NCI-H446 (cell line): ENCODE results near the gene BRD3.
A peak's percentile ranks its signal among the peaks of the same experiment; 100 is the strongest.

ENCODE experiments used
- DNase-seq, 2 experiments: peaks; one replicate each; lab custom pipeline; 2025; lab: John Stamatoyannopoulos, UW

Gene BRD3

DNA sequence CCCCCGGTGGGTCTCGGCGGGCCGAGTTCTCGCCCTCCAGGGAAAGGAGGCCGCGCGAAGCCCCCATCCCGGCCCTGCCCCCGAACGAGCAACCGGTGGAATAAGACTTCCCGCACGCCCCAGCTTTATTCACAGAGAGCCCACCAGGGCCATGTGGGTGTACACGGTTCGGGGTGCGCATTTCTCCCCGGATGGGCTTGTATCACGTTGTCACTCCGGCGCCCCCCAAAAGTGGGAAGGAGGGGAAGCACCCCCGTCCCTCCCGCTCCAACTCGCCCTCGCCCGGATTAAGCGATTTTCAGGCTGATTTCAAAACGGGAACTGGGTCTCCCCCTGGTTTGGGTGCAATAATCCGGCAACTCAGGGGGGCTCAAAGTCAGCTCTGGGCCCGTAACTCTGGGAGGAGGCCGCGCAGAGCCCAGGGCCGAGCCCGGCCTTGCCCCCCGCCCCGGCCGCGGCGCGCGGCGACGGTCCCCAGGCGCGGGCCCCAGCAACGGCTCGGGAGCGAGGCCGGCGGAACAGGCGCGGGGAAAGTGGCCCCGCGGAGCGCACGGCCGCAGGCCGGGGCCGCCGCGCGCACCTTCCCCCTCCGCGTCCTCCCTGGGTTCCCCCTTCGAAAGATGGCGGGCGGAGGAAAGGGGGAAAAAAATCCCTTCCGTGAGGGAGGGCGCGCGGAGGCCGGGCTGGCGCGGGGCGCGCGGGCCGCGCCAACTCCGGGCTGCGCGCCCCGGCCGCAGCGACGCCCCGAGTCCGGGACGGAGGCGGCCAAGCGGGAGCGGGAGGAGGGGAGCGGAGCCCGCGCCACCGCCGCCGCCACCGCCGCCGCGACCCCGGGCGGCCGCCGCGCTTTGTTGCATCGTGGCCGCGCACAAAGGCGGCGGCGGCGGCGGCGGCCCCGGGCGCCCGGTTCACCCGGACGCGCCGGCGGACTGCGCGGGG, 644 bp downstream of the BRD3 start:
- DNase-seq = peak in 1 of 2 experiments; percentile 22

DNA sequence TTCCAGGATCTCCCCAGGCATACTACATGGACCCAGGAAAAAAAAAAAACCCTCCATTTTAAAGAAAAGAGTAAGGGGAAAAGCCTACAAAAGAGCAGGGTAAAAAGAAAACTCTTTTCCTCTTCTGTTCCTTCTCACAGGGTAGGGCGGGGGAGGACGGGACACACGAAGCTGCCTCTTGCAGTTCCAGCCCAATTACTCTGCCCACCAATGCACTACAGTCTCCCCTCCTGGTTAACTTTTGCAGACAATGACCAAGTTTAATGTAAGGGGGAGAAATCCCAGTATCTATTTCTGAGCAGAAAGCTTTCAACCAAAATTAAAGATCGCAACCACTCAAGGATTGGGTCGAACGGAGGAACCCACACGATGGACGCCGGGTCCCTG, 1.3 kb downstream of the BRD3 start:
- no peak for DNase-seq

DNA sequence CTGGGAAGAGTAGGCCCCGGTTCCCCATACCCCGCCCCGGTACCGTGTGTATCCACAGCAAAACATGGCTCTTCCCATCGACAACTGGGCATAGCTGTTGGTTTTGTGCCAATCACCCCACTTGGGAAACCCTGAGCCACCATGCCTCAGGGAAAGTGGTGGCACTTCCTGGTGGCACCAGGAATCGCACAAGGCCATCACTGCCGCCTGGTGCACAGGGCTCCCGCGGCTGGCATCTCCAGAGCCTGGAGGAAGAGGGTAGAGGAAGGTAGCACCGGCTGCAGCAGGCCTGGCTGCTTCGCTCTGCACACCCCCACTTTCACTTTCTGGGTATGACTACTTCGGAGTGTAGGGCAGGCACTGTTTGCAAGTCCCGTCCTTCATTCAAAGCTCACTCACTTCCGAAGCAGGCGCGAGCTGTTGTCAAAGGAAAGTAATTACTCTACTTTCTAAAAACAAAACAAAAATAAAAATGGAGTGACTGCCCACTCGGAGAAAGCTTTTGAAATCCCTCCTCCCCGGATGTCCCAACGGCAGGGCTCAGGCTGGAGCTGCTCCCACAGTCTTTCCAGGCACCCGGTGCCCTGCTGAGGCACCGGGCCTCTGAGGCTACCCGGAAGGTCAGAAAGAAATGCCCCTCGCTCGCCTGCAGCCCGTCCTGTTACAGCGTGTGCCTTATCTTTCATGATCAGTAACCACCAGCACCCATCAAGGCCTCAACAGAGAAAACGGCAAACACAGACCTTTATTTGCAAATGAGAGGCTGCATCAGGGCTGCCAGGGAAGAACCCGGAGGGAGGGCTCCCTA, 2.0 kb downstream of the BRD3 start:
- DNase-seq = no peak

DNA sequence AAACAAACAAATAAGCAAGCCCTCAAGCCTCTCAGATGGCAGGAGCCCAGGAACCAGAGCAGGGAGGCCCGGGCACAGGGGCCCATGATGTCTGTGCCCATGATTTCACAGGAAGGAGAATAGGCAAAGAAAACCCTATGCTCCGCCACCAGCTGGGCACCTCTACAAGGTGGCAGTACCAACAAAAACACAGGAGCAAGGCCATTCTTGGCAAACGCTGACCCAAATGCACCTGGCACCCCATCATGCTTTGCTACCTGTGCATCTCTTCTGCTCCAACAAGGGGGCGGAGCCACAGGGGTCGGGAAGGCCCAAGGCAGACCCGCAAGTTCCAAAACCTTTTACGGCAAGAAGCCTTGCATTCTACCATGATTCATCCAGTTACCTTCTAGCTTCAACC, 3.1 kb downstream of the BRD3 start:
- no peak for DNase-seq

DNA sequence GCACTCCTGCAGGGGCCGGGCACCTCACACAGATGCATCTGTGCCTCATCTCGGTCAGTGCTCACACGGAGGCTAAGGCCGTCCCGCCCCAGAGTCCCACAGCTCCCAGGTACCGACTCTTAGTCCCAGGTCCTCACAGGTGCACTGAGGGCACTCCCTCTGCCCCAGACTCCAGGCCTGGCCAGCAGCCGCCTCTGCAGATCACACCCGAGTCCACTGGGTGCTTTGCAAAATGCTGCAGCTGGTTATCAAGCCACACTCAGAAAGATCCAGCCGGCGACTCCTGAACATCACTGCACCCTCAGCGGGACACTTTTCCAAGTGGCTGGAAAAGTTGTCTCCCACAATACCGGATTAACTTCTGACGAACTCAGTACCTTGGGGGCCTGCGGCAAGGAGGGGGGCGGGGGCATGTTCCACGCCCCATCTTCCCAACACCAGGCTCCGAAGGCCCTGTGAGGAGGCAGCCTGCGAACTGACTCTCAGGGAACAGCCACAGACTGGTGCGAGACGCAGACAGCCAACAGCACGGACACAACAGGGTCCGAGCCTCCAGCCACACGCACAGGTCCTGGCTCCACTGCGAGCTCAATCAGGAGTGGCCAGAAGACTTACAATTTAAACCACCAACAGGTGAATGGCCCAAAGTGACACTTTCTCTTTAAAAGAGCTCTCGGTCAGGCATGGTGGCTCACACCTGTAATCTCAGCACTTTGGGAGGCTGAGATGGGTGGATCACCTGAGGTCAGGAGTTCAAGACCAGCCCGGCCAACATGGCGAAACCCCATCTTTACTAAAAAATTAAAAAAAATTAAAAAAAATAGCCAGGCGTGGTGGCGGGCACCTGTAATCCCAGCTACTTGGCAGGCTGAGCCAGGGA, 4.0 kb downstream of the BRD3 start:
- no peak for DNase-seq

DNA sequence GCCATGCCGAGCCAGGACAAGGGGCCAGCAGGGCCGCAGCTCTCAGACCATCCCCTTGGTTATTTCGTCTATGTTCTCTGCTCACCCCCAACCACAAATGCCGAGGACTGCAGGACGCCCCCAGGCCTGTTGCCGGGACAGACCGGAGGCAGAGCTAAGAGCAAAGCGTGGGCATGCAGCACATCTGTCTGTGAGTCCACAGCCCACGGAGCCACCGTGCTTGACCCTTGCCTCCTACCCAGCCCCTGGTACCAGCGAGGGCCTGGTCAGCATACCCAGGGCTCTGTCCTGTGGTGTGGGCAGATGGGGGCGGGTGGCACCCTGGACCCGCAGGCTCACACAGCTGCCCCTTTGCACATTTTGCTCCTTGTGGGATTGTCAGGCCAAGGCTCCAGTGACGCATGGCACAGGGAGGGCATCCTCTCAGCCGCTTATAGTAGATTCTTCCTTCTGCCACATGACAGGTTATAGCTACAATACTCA, 4.7 kb downstream of the BRD3 start:
- no peak for DNase-seq

DNA sequence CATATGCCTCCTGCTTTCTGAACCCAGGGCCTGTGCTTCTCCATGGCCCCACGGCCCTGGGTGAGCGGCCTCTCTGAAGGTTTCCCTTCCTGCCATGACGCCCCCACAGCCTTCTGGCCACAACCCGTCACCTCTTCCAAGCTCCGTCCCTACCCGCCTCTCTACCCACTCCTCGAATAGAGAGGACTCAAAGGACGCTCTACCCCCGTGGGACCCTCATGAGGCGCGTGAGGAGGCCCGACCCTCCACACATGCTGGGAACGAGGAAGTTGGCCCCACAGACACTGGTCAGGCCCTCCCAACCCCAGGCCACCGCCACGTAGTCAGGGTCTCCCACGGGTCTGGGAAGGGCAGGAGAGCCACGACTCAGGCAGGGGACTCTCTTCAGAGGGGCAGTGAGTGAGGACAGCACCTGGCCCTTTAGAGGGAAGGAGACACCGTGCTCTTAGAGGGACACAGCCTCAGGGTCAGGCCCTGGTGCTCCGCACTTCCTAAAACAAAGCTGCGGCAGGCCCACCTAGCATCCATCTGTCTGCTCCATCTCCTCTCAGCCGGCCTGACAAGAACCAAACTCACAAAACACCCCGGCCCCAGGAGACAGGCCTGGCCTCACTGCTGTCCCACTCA, 5.3 kb downstream of the BRD3 start:
- DNase-seq = no peak

DNA sequence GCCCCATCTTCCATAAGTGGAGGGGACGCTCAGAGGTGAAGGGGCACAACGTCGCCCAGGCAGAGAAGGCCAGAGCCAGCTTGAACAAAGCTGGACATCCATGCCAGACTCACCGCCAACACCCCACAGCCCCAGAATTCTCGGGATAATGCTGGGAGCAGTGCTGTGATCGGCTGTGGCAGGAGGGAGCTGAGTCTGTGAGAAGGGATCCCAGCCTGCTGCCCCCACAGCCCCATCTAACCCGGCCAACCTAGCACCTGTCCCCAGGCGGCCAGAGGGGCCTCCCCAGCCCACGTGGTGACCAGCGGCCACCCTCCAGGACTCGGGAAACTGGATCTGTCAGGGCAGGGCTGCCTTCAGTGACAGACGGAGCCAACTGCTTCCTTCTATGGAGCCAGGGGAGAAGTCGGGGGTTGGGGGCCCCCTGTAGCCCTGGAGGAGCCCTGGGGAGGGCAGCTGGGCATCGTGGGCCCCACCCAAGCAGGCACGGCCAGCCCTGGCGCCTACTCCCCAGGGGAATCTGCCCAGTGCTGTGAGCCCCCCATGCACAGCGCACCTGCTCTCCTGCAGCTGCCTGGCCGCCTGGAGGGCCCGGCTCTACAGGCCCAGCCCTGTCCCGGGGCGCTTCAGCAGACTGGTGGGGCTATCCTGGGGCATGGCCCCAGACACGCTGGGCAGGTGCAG, 6.0 kb downstream of the BRD3 start:
- DNase-seq = no peak

DNA sequence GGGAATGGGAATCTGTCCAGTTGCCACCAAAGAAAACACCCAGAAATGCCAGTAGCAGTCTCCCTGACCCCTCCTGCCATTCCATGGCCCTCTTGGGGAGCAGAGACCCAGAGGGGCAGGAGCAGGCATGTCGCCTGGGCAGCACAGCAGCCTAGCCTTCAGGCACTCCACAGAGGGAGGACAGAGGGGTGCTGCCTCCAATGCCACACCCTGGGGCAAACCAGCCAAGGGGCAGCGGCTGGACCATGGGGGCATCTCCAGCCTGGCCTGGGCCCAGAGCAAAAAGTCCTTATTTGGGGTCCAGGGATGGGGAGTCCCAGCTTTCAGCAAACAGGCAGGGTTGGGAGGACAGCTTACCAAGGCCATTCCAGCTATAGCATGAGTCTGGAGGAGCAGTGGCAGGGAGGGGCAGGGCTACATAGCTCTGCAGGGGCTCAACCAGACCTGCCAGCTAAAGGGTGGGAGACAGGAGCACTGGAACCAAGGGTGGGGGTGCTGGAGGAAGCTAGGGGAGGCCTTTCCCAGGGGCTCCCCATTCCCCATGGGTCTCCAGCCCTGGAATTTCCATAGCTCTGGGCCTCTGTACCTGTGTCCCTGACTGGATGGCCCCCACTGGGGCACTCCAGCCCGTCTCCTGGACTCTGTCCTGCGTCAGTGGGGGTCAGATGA, 6.7 kb downstream of the BRD3 start:
- DNase-seq = no peak

DNA sequence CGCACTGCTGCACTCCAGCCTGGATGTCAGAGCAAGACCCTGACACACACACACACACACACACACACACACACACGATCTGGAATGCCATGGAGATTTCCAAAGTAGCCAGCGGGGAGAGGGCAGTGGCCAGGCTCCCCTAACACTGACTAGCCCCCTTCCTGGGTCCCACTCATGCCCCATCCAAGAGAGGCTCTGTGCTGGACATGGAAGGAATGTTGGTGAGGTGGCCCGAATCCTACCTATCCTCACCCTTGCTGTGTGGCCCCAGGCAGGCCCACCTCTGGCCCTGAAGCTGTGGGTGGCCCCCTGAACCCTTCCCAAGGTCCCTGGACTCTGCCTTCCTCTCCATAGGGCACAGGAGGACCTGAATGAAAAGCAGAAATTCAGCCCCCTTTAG, 7.3 kb downstream of the BRD3 start:
- DNase-seq = no peak

DNA sequence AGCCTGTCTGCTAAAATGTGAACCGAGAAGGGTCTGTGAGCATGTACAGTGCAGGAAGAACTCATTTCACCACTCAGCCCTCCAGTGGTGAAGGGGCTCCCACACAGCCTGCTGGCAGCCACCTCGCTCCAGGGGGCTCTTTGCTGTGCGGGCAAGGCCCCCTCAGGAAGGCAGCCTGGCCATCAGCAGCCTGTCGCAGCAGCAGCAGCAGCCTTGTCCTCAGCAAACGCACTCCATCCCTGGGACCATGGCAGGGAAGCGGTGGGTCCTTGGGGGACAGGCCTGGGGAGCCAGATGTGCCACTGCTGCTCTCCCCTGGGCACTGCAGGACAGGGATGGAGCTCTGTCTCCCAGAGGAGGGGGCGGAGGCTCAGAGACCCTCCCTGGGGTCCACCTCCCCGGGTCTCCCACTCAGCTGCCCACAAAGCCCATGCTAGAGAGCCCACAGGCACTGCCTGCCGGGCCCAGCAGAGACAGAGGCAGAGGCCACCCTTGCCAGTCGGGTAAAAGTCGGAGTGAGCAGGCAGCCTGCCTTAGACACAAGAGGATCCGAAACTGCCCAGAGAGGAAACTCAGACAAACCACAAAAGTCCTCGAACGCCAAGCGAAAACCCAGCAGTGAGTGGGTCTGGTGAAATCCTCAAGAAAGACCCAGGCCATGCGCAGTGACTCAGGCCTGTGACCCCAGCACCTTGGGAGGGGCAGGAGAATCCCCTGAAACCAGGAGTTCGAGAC, 8.0 kb downstream of the BRD3 start:
- DNase-seq = no peak

DNA sequence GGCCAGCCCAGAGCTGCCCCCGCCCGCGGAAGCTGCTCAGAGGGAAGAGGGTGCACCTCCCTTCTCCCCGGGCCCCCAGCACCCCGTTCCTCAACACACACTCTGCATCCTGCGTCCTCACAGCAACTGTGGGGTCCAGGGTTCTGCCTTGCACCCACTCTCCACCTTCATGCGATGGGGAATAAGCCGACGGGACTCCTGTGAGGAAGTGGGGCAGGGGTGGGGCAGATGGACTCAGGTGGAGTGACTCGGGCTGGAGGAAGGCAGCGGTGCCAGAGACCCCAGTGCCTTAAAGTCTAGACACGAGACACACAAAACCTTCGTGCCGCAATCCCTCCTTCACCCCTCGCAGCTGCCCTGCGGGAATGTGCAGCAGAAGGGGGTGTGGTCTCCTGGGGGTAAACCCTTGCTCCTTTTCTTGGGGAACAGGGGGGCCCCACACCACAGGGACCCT, 8.6 kb downstream of the BRD3 start:
- DNase-seq = no peak

DNA sequence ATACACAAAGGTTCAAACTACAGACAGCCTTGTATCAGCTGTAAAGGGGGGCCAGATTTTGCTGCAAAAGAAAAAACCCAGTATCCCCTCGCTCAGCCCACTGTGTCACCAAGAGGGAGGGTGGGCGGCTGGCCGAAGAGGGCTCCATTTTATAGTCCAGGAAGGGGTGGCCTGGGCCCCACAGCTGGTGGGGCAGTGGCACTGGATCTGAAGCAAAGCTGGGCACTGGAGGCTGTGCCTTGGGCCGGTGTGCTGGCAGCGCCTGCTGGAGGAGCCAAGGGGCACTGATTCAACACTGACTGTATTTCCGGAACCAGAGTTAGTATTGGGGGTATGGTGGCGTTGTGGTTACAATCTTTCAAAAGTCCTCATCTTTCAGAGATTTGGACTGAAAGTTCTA, 9.1 kb downstream of the BRD3 start:
- no peak for DNase-seq

DNA sequence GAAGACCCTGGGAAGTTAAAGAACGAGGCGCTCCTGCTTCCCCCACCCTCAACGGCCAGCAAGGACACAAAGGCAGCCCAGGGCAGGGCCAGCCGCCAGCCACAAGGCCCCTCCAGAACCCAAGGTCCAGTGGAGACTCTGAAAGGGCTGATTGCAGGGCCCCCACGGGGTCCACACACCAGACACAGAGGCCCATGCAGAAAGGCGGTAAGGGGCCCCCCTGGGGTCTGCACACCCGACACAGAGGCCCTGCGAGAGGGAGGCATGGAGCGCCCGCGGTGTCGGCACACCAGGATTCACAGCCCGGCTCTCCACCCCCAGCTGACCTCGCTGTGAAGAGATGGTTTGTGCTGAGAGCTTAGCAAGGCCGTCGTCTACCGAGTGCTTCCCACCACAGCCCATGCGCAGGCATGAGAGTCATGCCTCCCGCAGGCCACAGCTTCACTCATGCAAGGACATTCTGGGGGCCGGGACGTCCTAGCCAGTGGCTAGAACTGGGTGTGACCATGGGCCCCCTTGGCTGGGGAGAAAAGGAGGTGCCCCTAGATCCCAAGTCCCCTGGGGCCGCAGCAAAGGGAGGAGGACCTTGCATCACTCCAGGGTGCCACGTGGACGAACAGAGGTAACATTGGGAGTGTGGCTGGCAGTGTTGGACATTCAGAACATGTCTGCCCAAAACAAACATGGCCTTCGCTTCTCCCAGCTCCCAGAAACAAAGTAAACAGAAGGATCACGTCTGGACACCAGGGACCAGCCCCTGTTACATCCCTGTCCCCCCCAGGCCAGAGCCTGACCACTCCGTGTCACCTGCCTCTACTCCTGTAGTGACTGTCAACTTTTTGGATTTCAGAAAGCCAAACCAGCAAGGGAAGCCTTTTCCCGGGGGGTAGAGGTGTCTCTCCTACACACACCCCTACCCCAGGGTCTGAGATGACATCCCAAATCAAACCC, 9.8 kb downstream of the BRD3 start:
- no peak for DNase-seq

DNA sequence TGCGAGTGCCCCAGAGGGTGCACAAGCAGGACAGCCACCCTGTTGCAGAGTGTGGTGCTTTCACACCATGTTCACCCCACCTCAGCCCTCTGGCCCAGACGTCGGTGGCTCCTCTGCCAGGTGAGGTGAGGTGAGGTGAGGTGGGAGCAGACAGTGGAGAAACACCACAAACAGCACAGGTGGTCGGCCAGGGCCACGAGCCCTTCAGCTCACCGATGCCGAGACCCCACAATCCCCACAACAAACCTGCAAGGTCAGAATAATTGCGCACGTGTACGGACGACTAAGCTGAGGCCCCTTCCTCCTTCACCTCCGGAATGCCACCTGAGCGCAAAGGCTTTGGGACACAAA, 10.5 kb downstream of the BRD3 start:
- DNase-seq = no peak

DNA sequence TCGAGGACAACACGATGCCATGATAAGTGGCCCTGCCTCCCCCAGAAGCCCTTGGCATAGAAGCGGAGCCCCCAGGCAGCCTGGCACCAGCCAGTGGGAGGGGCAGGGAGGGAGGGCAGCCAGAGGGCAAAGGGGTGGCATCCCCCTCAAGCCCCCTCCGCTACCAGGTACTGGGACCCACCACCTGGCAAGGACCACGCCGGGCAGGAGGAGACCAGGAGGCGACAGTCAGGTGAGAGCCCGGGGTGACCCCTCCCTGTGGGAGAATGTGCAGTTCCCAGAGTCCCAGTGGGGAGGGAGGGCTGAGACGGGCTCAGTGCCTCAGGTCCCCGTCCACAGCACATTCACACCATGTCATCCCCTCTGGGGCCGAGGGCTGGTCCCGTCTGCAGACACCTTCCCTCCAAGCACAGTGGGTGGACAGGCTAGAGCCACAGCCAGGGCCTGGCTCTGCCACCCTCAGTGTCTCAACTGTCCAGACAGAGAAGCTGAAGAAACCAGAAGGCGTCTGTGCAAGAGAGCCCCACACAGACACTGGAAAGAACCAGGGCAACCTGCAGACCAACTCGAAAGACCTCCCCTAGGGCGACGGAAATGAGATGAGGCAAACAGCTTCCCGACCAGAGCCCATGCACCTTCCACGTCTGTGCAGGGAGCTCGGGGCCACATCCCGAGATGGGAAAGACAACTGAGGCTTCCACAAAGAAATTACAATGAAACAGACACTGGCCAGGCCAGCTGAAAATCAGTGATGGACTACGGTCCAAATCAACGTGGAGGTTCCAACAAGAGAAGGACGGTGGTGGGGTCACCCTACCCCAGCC, 11.1 kb downstream of the BRD3 start:
- no peak for DNase-seq

DNA sequence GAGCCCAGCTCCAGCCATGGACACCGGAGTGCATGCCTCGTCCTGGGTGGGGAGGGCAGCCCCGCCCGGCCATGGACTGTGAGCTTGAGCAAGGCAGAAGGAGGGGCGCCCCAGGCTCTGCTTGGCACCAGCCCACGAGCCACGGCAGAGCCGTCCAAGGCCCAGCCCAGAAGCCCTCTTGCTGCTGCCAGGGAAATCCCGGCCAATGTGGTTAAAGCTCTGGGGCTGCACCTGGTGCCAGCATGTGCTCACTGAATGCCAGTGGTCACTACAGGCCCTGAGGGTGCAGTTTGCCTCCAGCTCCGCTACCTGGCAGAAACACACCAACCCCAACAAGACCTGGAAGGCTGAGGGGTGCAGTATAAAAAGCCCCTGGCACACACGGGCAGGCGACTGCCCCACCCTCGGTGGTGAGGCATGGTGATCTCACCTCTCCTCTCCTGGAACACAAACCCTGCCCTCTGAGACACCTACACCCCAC, 11.8 kb downstream of the BRD3 start:
- peak in 1 of 2 experiments; percentile 21 for DNase-seq
